Mesothelial cell of epicardium (in vitro differentiated cells): Measurements from ENCODE around the gene THADA. TPM values are rescaled to one million over a fixed set of nuclear protein-coding genes. Genes with fewer than 3 reads are reported as not detected.

ENCODE experiments used
- DNase-seq, 2 experiments: peaks; one replicate each; pipeline ENCODE4 v3.0.0; 2021; ENCODE audit warnings: low spot score in 2 of 2; ENCODE audit not compliant: unreplicated experiment in 2 of 2
- H3K27ac Mint-ChIP-seq: 2 replicates; pipeline ENCODE4 v1.8.0; 2021; ENCODE audit warnings: mixed read lengths
- H3K27me3 Mint-ChIP-seq: 2 replicates; pipeline ENCODE4 v1.8.0; 2021; ENCODE audit warnings: low read depth, mixed read lengths
- H3K36me3 Mint-ChIP-seq: 2 replicates; pipeline ENCODE4 v1.8.0; 2021; ENCODE audit warnings: mixed read lengths
- H3K4me1 Mint-ChIP-seq: 2 replicates; pipeline ENCODE4 v1.8.0; 2021; ENCODE audit warnings: mixed read lengths
- H3K4me3 Mint-ChIP-seq: 2 replicates; pipeline ENCODE4 v1.8.0; 2021; ENCODE audit warnings: mild to moderate bottlenecking, moderate library complexity, mixed read lengths
- H3K9me3 Mint-ChIP-seq: 2 replicates; pipeline ENCODE4 v1.8.0; 2021; ENCODE audit warnings: mixed read lengths
- CTCF ChIP-seq: fragments of 200-600 bp; sonication (generic); IDR thresholded peaks from one replicate; pipeline ENCODE4 v1.5.0; 2021; ENCODE audit warnings: antibody characterized with exemption; ENCODE audit not compliant: unreplicated experiment
- total RNA-seq: library from RNA; stranded (reverse); gene quantifications from 3 replicates; pipeline ENCODE4 v1.2.1, GENCODE V29; 2021

THADA gene
- total RNA-seq, 1 donor from 2014 or later: 33.6 TPM

GRCh38 chr2:43592443-43592842, 3.4 kb downstream of the THADA start:
- no peak overlapping the region for H3K4me3 Mint-ChIP-seq
- peaks cover 18% of the 10 kb centered on the region for H3K4me1 Mint-ChIP-seq
- no peaks in the 10 kb centered on the region for H3K27me3 Mint-ChIP-seq
- DNase-seq: no peak
- peaks cover 13% of the 10 kb centered on the region for H3K36me3 Mint-ChIP-seq
- no peaks in the 10 kb centered on the region for H3K9me3 Mint-ChIP-seq
- TF ChIP-seq CTCF: no peak
- H3K27ac Mint-ChIP-seq: no peak overlapping the region

- DNase-seq: no peak
- Mint-ChIP-seq H3K36me3 (peaks cover 43% of the 10 kb centered on the region), H3K4me3 (no peak overlapping the region)
Observed at GRCh38 chr2:43585708-43586107, 10.1 kb downstream of the THADA start.

GRCh38 chr2:43579275-43579981, 16.4 kb downstream of the THADA start:
- TF ChIP-seq CTCF: no peak
- no peak for DNase-seq
- H3K27me3 Mint-ChIP-seq: no peaks in the 10 kb centered on the region
- no peaks in the 10 kb centered on the region for H3K4me1 Mint-ChIP-seq
- H3K27ac Mint-ChIP-seq: no peak overlapping the region
- H3K4me3 Mint-ChIP-seq: no peak overlapping the region
- H3K36me3 Mint-ChIP-seq: peaks cover 33% of the 10 kb centered on the region
- H3K9me3 Mint-ChIP-seq: no peaks in the 10 kb centered on the region

More at GRCh38 chr2:43585708-43586107, 10.1 kb downstream of the THADA start:
- H3K27ac Mint-ChIP-seq: no peak overlapping the region
- no peak for TF ChIP-seq CTCF
- no peaks in the 10 kb centered on the region for H3K27me3 Mint-ChIP-seq
- H3K4me1 Mint-ChIP-seq: no peaks in the 10 kb centered on the region
- H3K9me3 Mint-ChIP-seq: no peaks in the 10 kb centered on the region

- no peak for DNase-seq
- Mint-ChIP-seq H3K27me3 (no peaks in the 10 kb centered on the region), H3K4me1 (no peaks in the 10 kb centered on the region), H3K9me3 (no peaks in the 10 kb centered on the region), H3K4me3 (no peak overlapping the region), H3K27ac (no peak overlapping the region), H3K36me3 (peaks cover 27% of the 10 kb centered on the region)
- TF ChIP-seq CTCF: peak; percentile 78
Observed at GRCh38 chr2:43576981-43577892, 18.6 kb downstream of the THADA start.

GRCh38 chr2:43572244-43572643, 23.6 kb downstream of the THADA start:
- peaks cover 25% of the 10 kb centered on the region for H3K36me3 Mint-ChIP-seq
- DNase-seq: no peak
- no peak for TF ChIP-seq CTCF
- H3K9me3 Mint-ChIP-seq: no peaks in the 10 kb centered on the region
- no peaks in the 10 kb centered on the region for H3K27me3 Mint-ChIP-seq
- no peak overlapping the region for H3K27ac Mint-ChIP-seq
- no peaks in the 10 kb centered on the region for H3K4me1 Mint-ChIP-seq
- H3K4me3 Mint-ChIP-seq: no peak overlapping the region
